Measurements from ENCODE around the gene DGLUCY. TPM values are rescaled to one million over a fixed set of nuclear protein-coding genes. Genes with fewer than 3 reads are reported as not detected.
A peak's percentile ranks its signal among the peaks of the same experiment; 100 is the strongest.
"Not testable (repeated sequence)": the region's sequence is repeated elsewhere in the genome, so short reads cannot be mapped to it uniquely, and the experiment has no call there.

Gene DGLUCY
- total RNA-seq, 3 donors from 2014 or later: 32.6 to 35.7 (median 34.4) TPM

DNA sequence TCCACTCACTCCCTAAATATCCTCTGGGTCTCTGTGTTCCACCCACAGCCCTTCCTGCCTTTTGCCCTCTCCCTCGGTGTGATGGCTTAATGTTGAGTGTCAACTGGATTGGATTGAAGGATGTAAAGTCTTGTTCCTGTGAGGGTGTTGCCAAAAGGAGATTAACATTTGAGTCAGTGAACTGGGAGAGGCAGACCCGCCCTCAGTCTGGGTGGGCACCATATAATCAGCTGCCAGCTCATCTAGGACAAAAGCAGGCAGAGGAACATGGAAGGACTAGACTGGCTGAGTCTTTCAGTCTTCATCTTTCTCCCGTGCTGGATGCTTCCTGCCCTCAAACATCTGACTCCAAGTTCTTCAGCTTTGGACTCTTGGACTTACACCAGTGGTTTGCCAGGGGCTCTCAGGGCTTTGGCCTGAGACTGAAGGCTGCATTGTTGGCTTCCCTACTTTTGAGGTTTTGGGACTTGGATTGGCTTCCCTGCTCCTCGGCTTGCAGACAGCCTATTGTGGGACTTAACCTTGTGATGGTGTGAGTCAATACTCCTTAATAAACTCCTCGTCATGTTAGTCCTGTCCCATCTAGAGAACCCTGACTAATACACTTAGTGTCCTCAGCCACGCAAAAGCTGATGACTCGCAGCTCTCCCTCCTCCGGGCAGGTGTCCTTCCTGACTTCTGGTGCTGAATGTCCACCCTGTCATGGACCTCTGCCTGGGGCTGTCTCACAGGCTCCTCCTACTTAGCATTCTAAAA is 5.9 kb downstream of the DGLUCY start:
- H3K4me3 ChIP-seq: no peak overlapping the region
- DNase-seq (ENCODE audit: low spot score in 2 of 2): peak in 1 of 2 donors; percentile 52
- peaks cover 8 to 9% of the 10 kb centered on the region in 2 donors for H3K4me1 ChIP-seq
- intact Hi-C loops (cut with DNase I; ENCODE audit: low total_unique reads): no loop called here
- no peaks in the 10 kb centered on the region for H3K36me3 ChIP-seq
- TF ChIP-seq POLR2A (IDR thresholded peaks at IDR 0.05) (no peak), POLR2AphosphoS5 (IDR thresholded peaks at IDR 0.05) (no peak)
- TF ChIP-seq, protein P1, sequence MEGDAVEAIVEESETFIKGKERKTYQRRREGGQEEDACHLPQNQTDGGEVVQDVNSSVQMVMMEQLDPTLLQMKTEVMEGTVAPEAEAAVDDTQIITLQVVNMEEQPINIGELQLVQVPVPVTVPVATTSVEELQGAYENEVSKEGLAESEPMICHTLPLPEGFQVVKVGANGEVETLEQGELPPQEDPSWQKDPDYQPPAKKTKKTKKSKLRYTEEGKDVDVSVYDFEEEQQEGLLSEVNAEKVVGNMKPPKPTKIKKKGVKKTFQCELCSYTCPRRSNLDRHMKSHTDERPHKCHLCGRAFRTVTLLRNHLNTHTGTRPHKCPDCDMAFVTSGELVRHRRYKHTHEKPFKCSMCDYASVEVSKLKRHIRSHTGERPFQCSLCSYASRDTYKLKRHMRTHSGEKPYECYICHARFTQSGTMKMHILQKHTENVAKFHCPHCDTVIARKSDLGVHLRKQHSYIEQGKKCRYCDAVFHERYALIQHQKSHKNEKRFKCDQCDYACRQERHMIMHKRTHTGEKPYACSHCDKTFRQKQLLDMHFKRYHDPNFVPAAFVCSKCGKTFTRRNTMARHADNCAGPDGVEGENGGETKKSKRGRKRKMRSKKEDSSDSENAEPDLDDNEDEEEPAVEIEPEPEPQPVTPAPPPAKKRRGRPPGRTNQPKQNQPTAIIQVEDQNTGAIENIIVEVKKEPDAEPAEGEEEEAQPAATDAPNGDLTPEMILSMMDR (IDR thresholded peaks at IDR 0.05): no peak
- no peaks in the 10 kb centered on the region for H3K27me3 ChIP-seq
- no peaks in the 10 kb centered on the region for H3K9me3 ChIP-seq
- H3K27ac ChIP-seq: peak overlapping the region; percentile 41 to 68

DNA sequence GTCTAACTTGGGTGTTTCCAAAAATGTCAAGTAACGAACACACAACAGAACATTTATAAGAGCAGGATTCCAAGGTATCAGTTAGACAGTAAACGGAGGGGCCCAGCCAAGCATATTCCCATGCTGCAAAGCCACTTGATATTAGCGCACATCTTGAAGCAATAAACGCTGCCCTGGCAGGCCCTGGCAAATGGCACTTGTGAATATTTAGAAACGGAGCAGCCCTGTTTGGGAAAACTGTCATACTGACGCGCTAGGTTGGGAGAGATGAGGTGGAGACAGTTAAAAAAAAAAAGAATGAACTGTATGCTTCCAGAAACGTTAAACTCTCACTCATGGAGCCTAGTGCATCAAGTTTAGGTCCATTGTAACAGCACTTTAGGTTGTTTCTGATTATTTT is 9.3 kb downstream of the DGLUCY start:
- peaks cover 3 to 11% of the 10 kb centered on the region in 2 donors for H3K4me1 ChIP-seq
- H3K27me3 ChIP-seq: no peaks in the 10 kb centered on the region
- TF ChIP-seq POLR2A (IDR thresholded peaks at IDR 0.05) (no peak), POLR2AphosphoS5 (IDR thresholded peaks at IDR 0.05) (no peak)
- TF ChIP-seq, protein P1 (IDR thresholded peaks at IDR 0.05): no peak
- H3K9me3 ChIP-seq: no peaks in the 10 kb centered on the region
- peak overlapping the region in 1 of 2 donors; percentile 88 for H3K27ac ChIP-seq
- no peak overlapping the region for H3K4me3 ChIP-seq
- H3K36me3 ChIP-seq: no peaks in the 10 kb centered on the region
- DNase-seq (ENCODE audit: low spot score in 2 of 2): no peak
- intact Hi-C loops (cut with DNase I; ENCODE audit: low total_unique reads): no loop called here

DNA sequence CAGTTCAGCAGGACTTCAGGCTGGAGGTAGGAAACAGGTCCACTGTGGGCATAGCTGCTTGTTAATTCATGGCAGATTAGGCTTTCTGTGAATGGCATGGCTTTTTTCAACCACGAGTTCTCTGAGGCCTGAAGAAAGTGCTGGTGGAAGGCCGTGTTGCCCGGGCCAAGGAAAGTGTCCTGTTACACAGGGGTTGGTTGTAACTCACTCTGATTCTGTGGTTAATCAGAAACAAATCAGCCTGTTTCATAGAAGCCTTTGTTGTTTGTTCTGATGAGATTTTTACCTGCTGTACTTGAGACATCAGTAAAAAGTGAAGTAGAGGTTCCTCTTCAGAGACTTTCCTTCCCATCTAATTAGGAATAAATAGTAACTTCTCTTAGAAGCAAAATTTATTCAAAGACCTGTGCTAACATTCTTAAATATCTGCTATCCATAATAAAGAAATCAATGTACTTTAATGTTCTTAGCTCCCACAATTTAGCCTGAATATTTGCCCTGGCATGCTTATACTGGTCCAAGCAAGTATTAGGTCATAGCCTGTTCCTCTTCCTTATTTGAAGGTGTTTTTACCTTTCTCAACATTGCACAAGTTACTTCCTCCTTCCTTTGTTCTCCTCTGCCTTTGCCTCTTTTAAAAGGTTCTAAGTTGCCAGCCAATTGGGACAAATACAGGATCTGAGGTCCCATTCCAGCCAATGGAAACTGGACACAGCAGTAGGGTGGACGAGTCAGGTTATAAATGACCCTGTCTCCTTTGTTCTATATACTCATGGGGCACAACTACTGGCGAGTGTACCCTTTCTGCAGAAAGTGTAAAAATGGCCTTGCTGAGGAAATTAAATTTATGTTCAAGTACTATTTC is 10.8 kb downstream of the DGLUCY start:
- intact Hi-C loops (cut with DNase I; ENCODE audit: low total_unique reads); H3K27me3 ChIP-seq; H3K9me3 ChIP-seq; H3K36me3 ChIP-seq; DNase-seq (ENCODE audit: low spot score in 2 of 2): not testable (repeated sequence)
- Histone ChIP-seq H3K4me1 (peaks cover 3 to 11% of the 10 kb centered on the region in 2 donors), H3K27ac (peak overlapping the region; percentile 88 to 90), H3K4me3 (peak overlapping the region in 1 of 3 donors; percentile 16)

DNA sequence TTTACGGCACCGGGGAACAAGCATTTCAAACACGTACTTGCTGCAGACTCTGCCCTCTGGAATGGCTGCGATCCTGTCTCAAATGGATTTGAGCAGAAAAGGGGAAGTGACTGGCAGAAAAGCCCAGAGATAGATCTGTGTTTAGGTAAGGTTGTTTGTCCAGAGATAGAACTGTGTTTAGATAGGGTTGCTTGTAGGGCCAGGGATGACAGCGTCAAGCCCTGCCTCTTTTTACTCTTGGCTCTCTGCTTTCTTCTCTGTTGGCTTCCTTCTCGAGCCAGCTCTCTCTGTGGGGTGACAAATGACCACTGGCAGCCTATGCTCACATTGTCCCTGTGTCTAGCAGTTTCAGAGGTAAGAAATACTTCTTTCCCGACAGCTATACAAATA is 11.4 kb downstream of the DGLUCY start:
- peak overlapping the region in 1 of 3 donors; percentile 16 for H3K4me3 ChIP-seq
- intact Hi-C loops (cut with DNase I; ENCODE audit: low total_unique reads): no loop called here
- H3K27ac ChIP-seq: peak overlapping the region; percentile 88 to 90
- no peak for TF ChIP-seq POLR2A (IDR thresholded peaks at IDR 0.05)
- TF ChIP-seq POLR2AphosphoS5 (IDR thresholded peaks at IDR 0.05): no peak
- TF ChIP-seq, protein P1 (IDR thresholded peaks at IDR 0.05): no peak
- H3K27me3 ChIP-seq: no peaks in the 10 kb centered on the region
- H3K4me1 ChIP-seq: peaks cover 3 to 11% of the 10 kb centered on the region in 2 donors
- H3K36me3 ChIP-seq: no peaks in the 10 kb centered on the region
- DNase-seq (ENCODE audit: low spot score in 2 of 2): no peak
- no peaks in the 10 kb centered on the region for H3K9me3 ChIP-seq

DNA sequence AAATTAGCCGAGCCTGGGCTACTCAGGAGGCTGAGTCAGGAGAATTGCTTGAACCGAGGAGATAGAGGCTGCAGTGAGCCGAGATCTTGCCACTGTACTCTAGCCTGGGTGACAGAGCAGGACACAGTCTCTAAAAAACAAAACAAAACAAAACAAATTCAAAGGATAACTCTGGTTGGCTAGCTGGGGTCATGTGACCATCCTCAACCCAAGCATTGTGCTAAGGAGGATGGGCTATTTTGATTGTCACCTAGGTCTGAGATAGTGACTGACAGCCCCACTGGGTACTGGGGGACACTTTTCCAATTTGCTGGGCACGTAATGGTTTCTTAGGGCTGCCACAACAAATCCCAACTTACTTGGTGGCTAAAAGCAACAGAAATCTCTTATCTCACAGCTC is 11.9 kb downstream of the DGLUCY start:
- intact Hi-C loops (cut with DNase I; ENCODE audit: low total_unique reads): no loop called here
- no peaks in the 10 kb centered on the region for H3K9me3 ChIP-seq
- peaks cover 3 to 11% of the 10 kb centered on the region in 2 donors for H3K4me1 ChIP-seq
- TF ChIP-seq, protein P1 (IDR thresholded peaks at IDR 0.05): no peak
- TF ChIP-seq POLR2AphosphoS5 (IDR thresholded peaks at IDR 0.05) (no peak), POLR2A (IDR thresholded peaks at IDR 0.05) (no peak)
- H3K4me3 ChIP-seq: peak overlapping the region in 1 of 3 donors; percentile 16
- no peaks in the 10 kb centered on the region for H3K36me3 ChIP-seq
- H3K27ac ChIP-seq: peak overlapping the region; percentile 88 to 90
- DNase-seq (ENCODE audit: low spot score in 2 of 2): no peak
- no peaks in the 10 kb centered on the region for H3K27me3 ChIP-seq

Data from breast epithelium (tissue), 4 donors.